ENCODE data around the gene LRRC61. TPM values are rescaled to one million over a fixed set of nuclear protein-coding genes. Genes with fewer than 3 reads are reported as not detected.
"Not testable (repeated sequence)": the region's sequence is repeated elsewhere in the genome, so short reads cannot be mapped to it uniquely, and the experiment has no call there.

The LRRC61 gene, protein sequence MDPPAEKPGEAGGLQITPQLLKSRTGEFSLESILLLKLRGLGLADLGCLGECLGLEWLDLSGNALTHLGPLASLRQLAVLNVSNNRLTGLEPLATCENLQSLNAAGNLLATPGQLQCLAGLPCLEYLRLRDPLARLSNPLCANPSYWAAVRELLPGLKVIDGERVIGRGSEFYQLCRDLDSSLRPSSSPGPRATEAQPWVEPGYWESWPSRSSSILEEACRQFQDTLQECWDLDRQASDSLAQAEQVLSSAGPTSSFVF
- total RNA-seq = 10 to 100 TPM; 12.8 to 14.9 TPM

DNA sequence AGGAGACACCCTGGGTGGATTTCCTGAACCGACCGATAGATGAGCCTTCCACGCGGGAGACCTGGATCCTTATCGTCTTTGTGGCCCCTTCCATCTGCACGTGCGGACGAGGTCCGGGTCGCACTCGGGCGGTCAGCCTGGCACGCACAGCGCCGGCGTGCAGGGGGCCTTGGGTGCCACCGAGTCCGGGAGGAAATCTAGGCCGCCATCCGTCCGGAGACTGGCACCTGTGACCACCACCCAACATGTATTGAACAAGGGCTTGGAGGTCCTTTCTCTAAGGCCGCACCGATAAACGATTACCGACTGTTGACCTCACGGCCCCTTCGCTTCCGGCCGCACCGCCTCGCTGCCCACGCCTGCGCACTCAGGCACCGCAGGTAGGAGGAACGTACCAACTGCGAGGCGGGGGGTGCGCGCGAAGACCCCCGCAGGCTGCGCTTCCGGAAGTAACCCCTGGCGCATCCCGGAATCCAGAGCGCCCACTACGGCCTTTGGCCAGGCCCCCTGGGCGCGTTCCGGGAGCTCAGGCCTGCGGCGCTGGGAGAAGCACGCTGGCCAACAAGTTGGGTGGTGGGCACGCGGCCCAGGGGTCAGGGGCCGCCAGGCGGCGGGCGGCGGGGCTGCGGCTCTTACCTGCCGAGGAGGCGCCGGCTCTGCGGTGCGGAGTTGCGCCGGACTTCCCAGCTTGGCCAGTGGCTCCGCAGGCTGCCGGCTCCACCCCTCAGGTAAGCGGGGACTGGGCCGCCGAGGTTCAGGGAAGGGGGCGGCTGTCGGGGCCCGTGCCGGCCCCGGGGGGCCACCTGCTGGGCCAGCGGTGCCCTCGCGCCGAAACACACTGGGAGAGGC, at the start of gene LRRC61, which contains the start of gene ACTR3C:
Gene LRRC61 (plus strand): TSS at position 523 of the 849 bp plus-strand sequence. CDS start 13,507 bp downstream, outside the sequence.
Gene ACTR3C (minus strand): TSS at position 713 of the 849 bp plus-strand sequence. CDS start 28,249 bp downstream, outside the sequence.
- Mint-ChIP-seq H3K4me3 (peak within 1 kb of the TSS; percentile 97), H3K9me3 (no peaks in the 10 kb centered on the region), H3K36me3 (ENCODE audit: low read depth) (peaks cover 38% of the 10 kb centered on the region), H3K27me3 (no peaks in the 10 kb centered on the region), H3K4me1 (peaks cover 39% of the 10 kb centered on the region), H3K27ac (peak within 1 kb of the TSS; percentile 99)
- ChIA-PET POLR2A (no interaction called here), CTCF (interaction anchor here (0.5 to 1.2 kb wide), 3 partner anchors 8 to 432 kb away, joined by 3 to 4 read pairs (median 4); no protein-coding TSS in a partner anchor)
- DNase-seq = peak; percentile 63

DNA sequence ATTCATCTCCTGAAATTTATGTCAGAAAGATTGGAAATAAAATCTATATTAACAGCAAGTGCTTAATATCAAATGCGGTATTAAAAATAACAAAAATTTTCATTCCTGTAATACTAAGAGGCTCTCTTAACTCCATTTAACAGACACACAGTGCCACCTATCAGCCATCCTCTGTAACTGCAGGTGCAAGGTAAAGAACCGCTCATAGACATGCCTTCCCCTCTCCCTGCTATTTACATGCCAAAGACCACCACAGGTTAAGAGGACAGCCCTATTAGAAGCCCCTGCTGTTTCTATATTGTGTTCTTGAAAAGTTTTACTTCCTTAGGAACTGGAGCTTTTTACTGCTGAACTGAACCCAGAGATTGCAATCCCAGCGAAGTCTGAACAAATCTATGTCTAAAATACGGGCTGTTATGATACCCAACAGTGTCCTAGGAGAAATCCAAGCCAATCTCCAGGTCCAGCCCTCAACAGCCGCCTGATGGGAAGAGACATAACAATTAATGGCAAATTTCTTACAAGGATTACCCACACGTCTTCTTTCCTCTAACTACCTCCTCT, 46.9 kb upstream of the LRRC61 start:
- H3K27me3 Mint-ChIP-seq; POLR2A ChIA-PET; H3K36me3 Mint-ChIP-seq (ENCODE audit: low read depth); H3K9me3 Mint-ChIP-seq; CTCF ChIA-PET; H3K4me1 Mint-ChIP-seq; H3K27ac Mint-ChIP-seq; H3K4me3 Mint-ChIP-seq: not testable (repeated sequence)
- peak; percentile 44 for DNase-seq

DNA sequence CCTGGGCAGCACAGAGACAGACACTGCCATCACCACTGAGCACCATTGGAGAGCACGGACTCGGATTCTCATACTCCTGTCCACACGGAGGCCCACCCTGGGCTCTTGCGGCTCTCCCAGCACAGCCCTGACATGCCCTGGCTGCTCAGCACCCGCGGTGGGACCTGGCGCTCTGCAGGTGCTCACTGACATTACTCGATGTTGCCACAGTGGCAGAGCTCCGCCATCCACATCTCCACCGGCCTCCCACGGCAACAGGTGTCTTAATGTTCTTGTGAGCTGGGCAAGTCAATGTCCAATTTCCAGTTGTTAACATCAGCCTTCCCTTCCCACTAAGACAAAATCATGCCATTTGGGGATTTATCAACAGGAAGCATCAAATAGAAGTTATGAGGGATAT, 44.8 kb upstream of the LRRC61 start:
- H3K9me3 Mint-ChIP-seq; H3K27me3 Mint-ChIP-seq; H3K4me3 Mint-ChIP-seq; CTCF ChIA-PET; H3K27ac Mint-ChIP-seq; DNase-seq; POLR2A ChIA-PET; H3K36me3 Mint-ChIP-seq (ENCODE audit: low read depth); H3K4me1 Mint-ChIP-seq: not testable (repeated sequence)

DNA sequence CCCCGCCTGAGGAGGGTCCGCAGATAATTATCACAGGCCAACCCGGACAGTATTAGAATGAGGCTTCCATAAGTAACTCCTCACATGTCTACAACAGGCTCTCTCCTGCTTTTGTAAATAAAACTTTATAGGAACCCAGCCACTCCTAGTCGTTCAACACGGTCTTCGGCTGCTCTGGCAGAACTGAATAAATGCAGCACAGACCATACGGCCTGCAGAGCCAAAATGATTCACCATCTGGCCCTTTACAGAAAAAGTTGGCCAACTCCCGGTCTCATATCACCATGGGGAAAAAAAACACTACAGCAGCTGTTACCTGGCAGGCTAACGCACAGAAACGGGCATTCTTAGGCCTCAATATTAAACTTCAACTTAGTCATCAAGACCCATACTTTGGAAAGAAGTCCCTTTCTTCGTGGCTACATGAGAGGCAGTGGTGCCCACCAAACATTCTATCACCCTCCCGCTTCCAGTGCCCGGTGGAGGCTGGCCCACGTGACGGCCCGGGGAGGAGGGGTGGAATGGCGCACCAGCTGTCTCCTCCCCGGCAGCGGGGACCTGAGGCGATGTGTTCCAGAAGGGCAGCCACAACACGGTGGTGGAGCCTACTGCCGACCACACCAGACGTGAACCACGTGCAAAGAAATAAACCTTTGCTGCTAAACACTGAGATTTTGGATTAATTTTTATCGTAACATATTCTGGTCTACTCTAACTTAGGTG, 41.3 kb upstream of the LRRC61 start:
- H3K4me3 Mint-ChIP-seq; H3K36me3 Mint-ChIP-seq (ENCODE audit: low read depth); POLR2A ChIA-PET; H3K4me1 Mint-ChIP-seq; H3K27ac Mint-ChIP-seq; CTCF ChIA-PET; DNase-seq; H3K27me3 Mint-ChIP-seq; H3K9me3 Mint-ChIP-seq: not testable (repeated sequence)

DNA sequence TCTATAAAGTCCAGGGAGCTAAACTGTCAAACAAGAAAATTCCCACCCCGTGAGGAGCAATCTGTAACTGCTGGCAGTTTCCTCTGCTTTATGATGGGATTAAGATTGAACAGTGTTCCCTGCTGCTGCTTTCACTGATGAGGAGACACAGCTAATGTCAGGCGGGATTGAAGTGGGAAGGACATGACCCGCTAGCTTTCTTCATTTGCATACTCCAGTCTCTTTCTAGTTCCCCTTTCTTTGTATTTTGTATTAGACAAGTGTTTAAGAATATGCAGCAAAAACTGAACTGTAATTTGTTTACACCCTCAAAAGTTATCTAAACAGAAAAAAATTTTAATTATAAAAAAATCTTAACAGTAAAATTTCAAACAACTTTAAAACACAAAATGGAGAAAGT, 40.0 kb upstream of the LRRC61 start:
- H3K27ac Mint-ChIP-seq; DNase-seq; POLR2A ChIA-PET; CTCF ChIA-PET; H3K9me3 Mint-ChIP-seq; H3K4me3 Mint-ChIP-seq; H3K4me1 Mint-ChIP-seq; H3K36me3 Mint-ChIP-seq (ENCODE audit: low read depth); H3K27me3 Mint-ChIP-seq: not testable (repeated sequence)

DNA sequence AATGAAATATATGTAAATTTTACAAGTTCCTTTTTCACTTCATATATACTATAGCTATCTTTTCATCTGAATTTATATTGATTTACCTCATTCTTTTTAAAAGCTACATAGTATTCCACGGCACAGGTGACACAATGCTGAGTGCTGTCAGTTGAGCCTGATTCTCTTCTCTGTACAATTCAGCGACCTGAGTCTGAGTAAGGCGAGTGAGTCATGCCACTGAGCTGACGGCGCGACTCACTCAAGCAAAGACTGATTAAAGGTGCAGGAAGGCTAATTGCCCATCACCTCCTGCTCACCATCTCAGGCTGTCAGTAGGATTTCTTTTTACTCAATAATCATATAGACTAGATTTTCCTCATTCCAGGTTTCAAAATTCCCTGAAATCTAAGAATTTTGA, 39.5 kb upstream of the LRRC61 start:
- H3K4me3 Mint-ChIP-seq; CTCF ChIA-PET; H3K4me1 Mint-ChIP-seq; H3K27ac Mint-ChIP-seq; H3K9me3 Mint-ChIP-seq; DNase-seq; POLR2A ChIA-PET; H3K27me3 Mint-ChIP-seq; H3K36me3 Mint-ChIP-seq (ENCODE audit: low read depth): not testable (repeated sequence)

DNA sequence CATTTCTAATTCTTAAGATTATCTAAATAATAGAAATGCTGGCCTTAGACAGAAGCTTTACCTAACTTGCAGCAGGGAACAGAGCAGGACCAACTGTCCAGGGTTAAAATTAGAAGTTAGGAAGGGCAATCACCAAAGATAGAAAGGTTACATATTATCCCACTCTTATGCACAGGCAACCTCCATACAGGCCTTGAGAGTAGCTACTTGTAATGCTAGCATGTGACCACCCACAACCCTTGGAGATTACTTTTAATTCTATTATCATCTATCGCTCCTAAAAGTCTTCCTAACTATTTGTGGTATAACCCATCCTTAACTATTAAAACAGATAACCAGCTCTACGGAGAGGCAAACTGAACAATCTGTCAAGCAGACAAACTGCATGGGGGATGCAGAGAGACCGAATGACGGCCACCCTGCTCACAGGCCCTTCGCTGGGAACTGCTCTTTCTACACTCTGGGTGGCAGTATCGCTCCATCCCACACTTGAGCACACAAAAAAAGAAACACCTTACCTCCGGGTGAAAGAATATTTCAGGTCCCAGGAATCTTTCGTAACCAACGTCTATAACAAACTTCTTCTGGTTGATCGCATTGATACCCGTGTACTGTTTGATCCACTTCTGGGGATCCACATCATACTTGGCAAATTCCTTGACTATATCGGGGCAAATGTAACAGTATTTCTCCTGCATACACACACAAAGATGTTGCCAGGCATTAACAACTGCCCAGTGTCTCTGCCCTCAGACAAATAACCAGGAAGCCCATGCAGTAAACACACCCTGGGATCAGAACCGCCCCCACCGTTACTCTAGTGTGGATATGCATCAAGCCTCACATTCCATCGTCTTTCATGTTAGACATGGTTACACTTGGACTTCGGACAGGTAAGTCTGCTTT, 37.1 kb upstream of the LRRC61 start:
- H3K27ac Mint-ChIP-seq; H3K4me1 Mint-ChIP-seq; H3K4me3 Mint-ChIP-seq; H3K36me3 Mint-ChIP-seq (ENCODE audit: low read depth); H3K27me3 Mint-ChIP-seq; H3K9me3 Mint-ChIP-seq; POLR2A ChIA-PET: not testable (repeated sequence)
- peak; percentile 21 for DNase-seq
- CTCF ChIA-PET = interaction anchor here (0.6 kb wide), 1 partner anchor 172 kb away, joined by 3 read pairs; no protein-coding TSS in a partner anchor

DNA sequence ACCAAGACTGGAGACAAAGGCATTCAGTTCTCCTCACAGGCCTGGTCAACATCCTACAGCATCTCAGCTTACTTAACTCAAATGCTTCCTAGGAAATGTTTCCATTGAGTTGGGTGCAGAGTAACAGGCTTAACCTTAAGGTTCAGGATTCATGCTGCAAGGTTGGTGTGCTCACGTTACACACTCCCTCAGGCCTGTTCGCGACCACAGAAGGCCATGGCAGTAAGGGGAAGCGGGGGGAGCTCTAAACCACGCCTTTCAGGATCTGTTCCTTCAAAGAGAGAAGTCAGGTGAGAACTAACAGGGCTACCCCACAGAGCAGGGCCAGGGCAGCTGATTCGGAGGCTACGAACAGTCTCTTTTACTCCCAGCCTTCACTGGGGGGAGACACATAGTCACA, 35.3 kb upstream of the LRRC61 start:
- CTCF ChIA-PET; H3K4me1 Mint-ChIP-seq; H3K4me3 Mint-ChIP-seq; H3K27me3 Mint-ChIP-seq; DNase-seq; H3K27ac Mint-ChIP-seq; H3K36me3 Mint-ChIP-seq (ENCODE audit: low read depth); H3K9me3 Mint-ChIP-seq; POLR2A ChIA-PET: not testable (repeated sequence)

DNA sequence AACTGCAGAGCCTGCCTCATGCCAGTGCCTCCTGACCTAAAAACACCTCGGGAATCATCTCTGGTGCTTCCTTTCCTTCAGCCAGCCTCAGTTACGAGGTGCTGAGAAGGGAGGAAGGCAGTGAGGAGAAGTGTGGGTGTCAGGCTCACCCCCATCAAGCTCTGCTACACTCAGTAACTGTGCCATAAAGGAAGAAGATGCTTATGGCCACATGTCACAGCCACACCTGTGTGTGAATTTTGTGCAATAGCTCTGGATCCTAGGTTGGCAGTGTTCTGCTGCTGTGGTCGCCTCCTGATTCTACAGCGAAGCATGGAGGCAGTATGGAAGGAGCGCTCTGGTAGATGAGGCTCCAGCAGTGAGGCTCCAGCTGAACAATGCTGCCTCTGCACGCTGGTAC, 34.3 kb upstream of the LRRC61 start:
- H3K9me3 Mint-ChIP-seq; POLR2A ChIA-PET; DNase-seq; H3K36me3 Mint-ChIP-seq (ENCODE audit: low read depth); CTCF ChIA-PET; H3K4me3 Mint-ChIP-seq; H3K27ac Mint-ChIP-seq; H3K4me1 Mint-ChIP-seq; H3K27me3 Mint-ChIP-seq: not testable (repeated sequence)

DNA sequence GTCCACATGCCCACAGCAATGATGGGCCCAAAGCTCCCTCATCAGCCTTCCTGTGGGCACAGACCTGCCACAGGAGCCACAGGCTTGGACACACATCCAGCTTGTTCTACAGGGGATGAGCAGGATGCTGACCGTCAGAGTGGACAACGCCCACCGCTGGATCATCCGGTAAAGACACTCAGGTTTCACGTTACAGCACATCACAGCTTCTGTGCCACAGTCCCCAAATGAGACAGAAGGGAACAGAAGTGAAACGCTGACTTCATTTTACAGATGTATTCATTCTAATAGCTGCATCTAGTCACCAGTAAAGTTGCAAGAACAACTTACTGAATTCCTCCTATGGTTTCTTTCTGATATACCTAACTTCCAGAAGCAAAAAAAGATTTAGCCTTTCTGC, 32.8 kb upstream of the LRRC61 start:
- POLR2A ChIA-PET; CTCF ChIA-PET; H3K27me3 Mint-ChIP-seq; H3K36me3 Mint-ChIP-seq (ENCODE audit: low read depth); H3K4me3 Mint-ChIP-seq; H3K4me1 Mint-ChIP-seq; H3K27ac Mint-ChIP-seq; H3K9me3 Mint-ChIP-seq; DNase-seq: not testable (repeated sequence)

DNA sequence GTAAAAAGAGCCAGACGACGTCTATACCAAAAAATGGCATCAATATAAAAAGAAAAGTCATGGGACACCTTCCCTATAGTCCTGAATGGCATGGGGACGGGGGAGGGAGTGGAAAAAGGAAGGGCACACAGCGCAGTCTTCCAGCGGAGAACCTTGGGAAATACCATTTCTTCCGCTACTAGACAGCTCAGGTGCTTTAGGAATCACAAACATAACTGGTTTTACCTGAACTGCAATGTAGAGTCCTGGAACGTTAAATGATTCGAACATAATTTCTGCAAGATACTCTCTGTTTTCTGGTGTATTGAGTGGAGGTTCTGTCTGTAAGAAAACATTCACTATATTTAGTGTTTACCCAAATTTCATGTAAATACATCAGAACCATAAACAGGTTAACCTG, 28.1 kb upstream of the LRRC61 start:
- POLR2A ChIA-PET; CTCF ChIA-PET; H3K36me3 Mint-ChIP-seq (ENCODE audit: low read depth); H3K9me3 Mint-ChIP-seq; H3K27ac Mint-ChIP-seq; H3K27me3 Mint-ChIP-seq; H3K4me3 Mint-ChIP-seq; H3K4me1 Mint-ChIP-seq; DNase-seq: not testable (repeated sequence)

DNA sequence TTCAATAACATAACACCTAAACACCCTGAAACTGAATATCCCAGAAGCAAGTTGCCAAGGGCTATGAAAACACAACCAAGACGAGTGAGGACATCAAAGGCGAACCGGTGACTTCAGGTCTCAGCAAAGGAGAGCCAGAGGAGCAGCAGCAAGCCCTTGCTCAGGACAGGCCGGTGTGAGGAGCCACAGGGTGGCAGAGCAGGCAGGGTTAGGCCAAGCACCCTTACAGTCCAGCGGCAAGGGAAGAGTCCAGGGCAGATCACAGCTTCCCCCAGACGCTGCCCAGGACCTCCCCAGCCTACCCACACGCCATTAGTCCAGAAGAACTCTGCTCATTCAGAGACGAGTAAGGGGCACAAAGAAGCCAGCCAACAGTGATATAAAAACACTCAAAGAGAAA, 27.5 kb upstream of the LRRC61 start:
- H3K9me3 Mint-ChIP-seq; CTCF ChIA-PET; H3K4me1 Mint-ChIP-seq; POLR2A ChIA-PET; DNase-seq; H3K36me3 Mint-ChIP-seq (ENCODE audit: low read depth); H3K27ac Mint-ChIP-seq; H3K4me3 Mint-ChIP-seq; H3K27me3 Mint-ChIP-seq: not testable (repeated sequence)

Data from activated CD4-positive, alpha-beta T cell treated with anti-CD3 and anti-CD28 coated beads, Interleukin-2, amount 10 ng/mL, durations not matched to agents 7 days and 5 days (primary cell).